H9 (cell line): ENCODE data around the gene ABCA7. TPM values are rescaled to one million over a fixed set of nuclear protein-coding genes. Genes with fewer than 3 reads are reported as not detected.

ENCODE experiments used
- DNase-seq: peaks from one replicate; pipeline ENCODE4 v3.0.0-alpha.2; 2017
- H2AFZ ChIP-seq: one replicate; pipeline ENCODE4 v1.6.1; 2013; ENCODE audit warnings: mild to moderate bottlenecking, low read length, control low read depth, moderate library complexity
- H2AK5ac ChIP-seq: 2 replicates; pipeline ENCODE4 v1.6.1; 2013; ENCODE audit warnings: low read length, control low read depth, mixed read lengths; ENCODE audit not compliant: insufficient read length
- H2BK120ac ChIP-seq: one replicate; pipeline ENCODE4 v1.6.1; 2013; ENCODE audit warnings: low read depth, mild to moderate bottlenecking, low read length, control low read depth, inconsistent platforms; ENCODE audit not compliant: poor library complexity, severe bottlenecking
- H2BK12ac ChIP-seq: 2 replicates; pipeline ENCODE4 v1.6.1; 2013; ENCODE audit warnings: low read length, control low read depth, mixed read lengths, low read depth; ENCODE audit not compliant: insufficient read length
- H2BK15ac ChIP-seq: 2 replicates; pipeline ENCODE4 v1.6.1; 2013; ENCODE audit warnings: low read depth, low read length, control low read depth
- H2BK20ac ChIP-seq: one replicate; pipeline ENCODE4 v1.6.1; 2013; ENCODE audit warnings: low read depth, mild to moderate bottlenecking, low read length, control low read depth, inconsistent platforms; ENCODE audit not compliant: poor library complexity, severe bottlenecking
- H2BK5ac ChIP-seq: 2 replicates; pipeline ENCODE4 v1.6.1; 2013; ENCODE audit warnings: low read length, control low read depth, mixed read lengths; ENCODE audit not compliant: insufficient read length
- H3K14ac ChIP-seq: 2 replicates; pipeline ENCODE4 v1.6.1; 2013; ENCODE audit warnings: low read length, control low read depth; ENCODE audit not compliant: insufficient read depth
- H3K18ac ChIP-seq: 2 replicates; pipeline ENCODE4 v1.6.1; 2013; ENCODE audit warnings: low read depth, mild to moderate bottlenecking, mixed read lengths, low read length, control low read depth; ENCODE audit not compliant: insufficient read length
- H3K23ac ChIP-seq: 2 replicates; pipeline ENCODE4 v1.6.1; 2013; ENCODE audit warnings: low read length, control low read depth, mixed read lengths, low read depth; ENCODE audit not compliant: insufficient read length
- H3K23me2 ChIP-seq: 2 replicates; pipeline ENCODE4 v1.6.1; 2013; ENCODE audit warnings: low read depth, mild to moderate bottlenecking, mixed read lengths, low read length, control low read depth; ENCODE audit not compliant: insufficient read length, poor library complexity, severe bottlenecking
- H3K27ac ChIP-seq: 2 replicates; pipeline ENCODE4 v1.5.1; 2013; ENCODE audit warnings: low read length, control low read depth, mixed read lengths, low read depth; ENCODE audit not compliant: insufficient read length
- H3K27me3 ChIP-seq: 2 replicates; pipeline ENCODE4 v1.6.1; 2013; ENCODE audit warnings: low read length, control low read depth, inconsistent platforms; ENCODE audit not compliant: insufficient read depth
- H3K4ac ChIP-seq: 2 replicates; pipeline ENCODE4 v1.6.1; 2013; ENCODE audit warnings: low read depth, mild to moderate bottlenecking, control low read depth, inconsistent platforms, low read length, moderate library complexity
- H3K4me1 ChIP-seq: 2 replicates; pipeline ENCODE4 v1.6.1; 2013; ENCODE audit warnings: low read length, control low read depth, inconsistent platforms; ENCODE audit not compliant: insufficient read depth
- H3K4me2 ChIP-seq: 2 replicates; pipeline ENCODE4 v1.6.1; 2013; ENCODE audit warnings: low read length, control low read depth, mixed read lengths; ENCODE audit not compliant: insufficient read length, insufficient read depth
- H3K56ac ChIP-seq: 2 replicates; pipeline ENCODE4 v1.6.1; 2013; ENCODE audit warnings: low read depth, mild to moderate bottlenecking, mixed read lengths, low read length, control low read depth; ENCODE audit not compliant: insufficient read length
- H3K79me1 ChIP-seq: 2 replicates; pipeline ENCODE4 v1.6.1; 2013; ENCODE audit warnings: low read depth, mild to moderate bottlenecking, moderate library complexity, low read length, control low read depth, inconsistent platforms; ENCODE audit not compliant: insufficient read depth, poor library complexity, severe bottlenecking
- H3K79me2 ChIP-seq: 2 replicates; pipeline ENCODE4 v1.6.1; 2013; ENCODE audit warnings: low read length, control low read depth, inconsistent platforms; ENCODE audit not compliant: insufficient read depth
- H3K9ac ChIP-seq: 2 replicates; pipeline ENCODE4 v1.6.1; 2013; ENCODE audit warnings: low read length, control low read depth, mixed read lengths; ENCODE audit not compliant: insufficient read length; ENCODE audit errors: extremely low read depth
- H3K9me3 ChIP-seq: one replicate; pipeline ENCODE4 v1.6.1; 2013; ENCODE audit warnings: low read depth, low read length, inconsistent platforms; ENCODE audit not compliant: control insufficient read depth
- H3T11ph ChIP-seq: one replicate; pipeline ENCODE4 v1.6.1; 2013; ENCODE audit warnings: mild to moderate bottlenecking, low read length, control low read depth, inconsistent platforms
- H4K20me1 ChIP-seq: one replicate; pipeline ENCODE4 v1.6.1; 2013; ENCODE audit not compliant: control insufficient read depth, insufficient read length, insufficient read depth
- H4K5ac ChIP-seq: 2 replicates; pipeline ENCODE4 v1.6.1; 2013; ENCODE audit warnings: low read depth, mild to moderate bottlenecking, mixed read lengths, low read length, control low read depth; ENCODE audit not compliant: insufficient read length
- H4K8ac ChIP-seq: replicated peaks from 2 replicates; pipeline ENCODE4 v1.6.1; 2013; ENCODE audit warnings: low read length, control low read depth, mixed read lengths, low read depth; ENCODE audit not compliant: insufficient read length
- H4K91ac ChIP-seq: 2 replicates; pipeline ENCODE4 v1.6.1; 2013; ENCODE audit warnings: low read depth, mild to moderate bottlenecking, moderate library complexity, mixed read lengths, low read length, control low read depth; ENCODE audit not compliant: insufficient read length
- H3K27ac Mint-ChIP-seq, 3 experiments: 2 replicates in 2 of 3; 3 replicates in 1 of 3; pipeline ENCODE4 v1.8.0; 2020 to 2021; ENCODE audit warnings: mixed read lengths in 3 of 3, mild to moderate bottlenecking in 1 of 3, moderate library complexity in 1 of 3
- H3K27me3 Mint-ChIP-seq: 2 replicates; pipeline ENCODE4 v1.8.0; 2021; ENCODE audit warnings: low read depth, mild to moderate bottlenecking, moderate library complexity, mixed read lengths
- H3K36me3 Mint-ChIP-seq, 3 experiments: 2 replicates in 2 of 3; 3 replicates in 1 of 3; pipeline ENCODE4 v1.8.0; 2020 to 2021; ENCODE audit warnings: low read depth in 3 of 3, mixed read lengths in 3 of 3; ENCODE audit not compliant: insufficient read depth in 1 of 3
- H3K4me1 Mint-ChIP-seq, 2 experiments: 2 replicates each; pipeline ENCODE4 v1.8.0; 2020; ENCODE audit warnings: mixed read lengths in 2 of 2
- H3K4me3 Mint-ChIP-seq, 2 experiments: 2 replicates in 1 of 2; 3 replicates in 1 of 2; pipeline ENCODE4 v1.8.0; 2020 to 2021; ENCODE audit warnings: mild to moderate bottlenecking in 2 of 2, mixed read lengths in 2 of 2, moderate library complexity in 1 of 2
- H3K9me3 Mint-ChIP-seq, 2 experiments: 2 replicates in 1 of 2; 3 replicates in 1 of 2; pipeline ENCODE4 v1.8.0; 2020; ENCODE audit warnings: mild to moderate bottlenecking in 2 of 2, mixed read lengths in 2 of 2, moderate library complexity in 1 of 2
- CTCF ChIP-seq: fragments of 200-600 bp; sonication (generic); conservative IDR thresholded peaks from 3 replicates; pipeline ENCODE4 v1.8.0; 2021; ENCODE audit warnings: antibody characterized with exemption, mild to moderate bottlenecking
- WGBS: extraction: QIAGEN DNeasy Blood & Tissue Kit; methylation state at CpG from one replicate; pipeline ENCODE4 v1.1.7; 2013; ENCODE audit warnings: missing lambda C conversion rate, low lambda C conversion rate, mixed read lengths; ENCODE audit not compliant: insufficient read length; ENCODE audit errors: extremely low coverage; 5-methylcytosine and 5-hydroxymethylcytosine counted together
- total RNA-seq: library from RNA; stranded (reverse); gene quantifications from 2 replicates; pipeline ENCODE4 v1.2.1, GENCODE V29; 2021

ABCA7 gene
- total RNA-seq, 1 experiment from 2014 or later, result 34.6 TPM

GRCh38 chr19:1080360-1081161 is 40.7 kb downstream of the ABCA7 start:
- Histone ChIP-seq H2BK15ac (no peak overlapping the region), H3K9ac (no peak overlapping the region), H3K27me3 (no peaks in the 10 kb centered on the region), H2BK20ac (no peak overlapping the region), H3K27ac (no peak overlapping the region), H4K5ac (no peak overlapping the region), H4K8ac (no peak overlapping the region), H4K91ac (no peak overlapping the region), H4K20me1 (no peaks in the 10 kb centered on the region), H3K23me2 (no peaks in the 10 kb centered on the region), H3K9me3 (no peaks in the 10 kb centered on the region), H3K56ac (no peak overlapping the region), H3K4me2 (no peak overlapping the region), H3K79me2 (no peaks in the 10 kb centered on the region), H3K23ac (no peak overlapping the region), H3K79me1 (no peaks in the 10 kb centered on the region), H3K4me1 (no peaks in the 10 kb centered on the region), H3T11ph (no peak overlapping the region), H2AK5ac (no peak overlapping the region), H2BK12ac (no peak overlapping the region), H3K18ac (no peak overlapping the region), H2BK5ac (no peak overlapping the region), H2AFZ (no peak overlapping the region), H3K4ac (no peak overlapping the region), H3K14ac (no peak overlapping the region), H2BK120ac (no peak overlapping the region)
- no peak for TF ChIP-seq CTCF
- WGBS, result no CpG with 5 or more reads among the region's 50 CpGs
- Mint-ChIP-seq H3K36me3 (peaks cover 17 to 51% (median 44%) of the 10 kb centered on the region in 3 experiments), H3K27me3 (peaks cover 1% of the 10 kb centered on the region), H3K27ac (no peak overlapping the region), H3K4me1 (peaks cover 3 to 9% of the 10 kb centered on the region in 2 experiments; a peak in 2 of 4 replicates), H3K9me3 (no peaks in the 10 kb centered on the region), H3K4me3 (peak overlapping the region; percentile 15 to 55; a peak in 2 of 5 replicates)
- DNase-seq, result no peak
